Measurements from ENCODE around the gene WDR93.
A peak's percentile ranks its signal among the peaks of the same experiment; 100 is the strongest.

The WDR93 gene

DNA sequence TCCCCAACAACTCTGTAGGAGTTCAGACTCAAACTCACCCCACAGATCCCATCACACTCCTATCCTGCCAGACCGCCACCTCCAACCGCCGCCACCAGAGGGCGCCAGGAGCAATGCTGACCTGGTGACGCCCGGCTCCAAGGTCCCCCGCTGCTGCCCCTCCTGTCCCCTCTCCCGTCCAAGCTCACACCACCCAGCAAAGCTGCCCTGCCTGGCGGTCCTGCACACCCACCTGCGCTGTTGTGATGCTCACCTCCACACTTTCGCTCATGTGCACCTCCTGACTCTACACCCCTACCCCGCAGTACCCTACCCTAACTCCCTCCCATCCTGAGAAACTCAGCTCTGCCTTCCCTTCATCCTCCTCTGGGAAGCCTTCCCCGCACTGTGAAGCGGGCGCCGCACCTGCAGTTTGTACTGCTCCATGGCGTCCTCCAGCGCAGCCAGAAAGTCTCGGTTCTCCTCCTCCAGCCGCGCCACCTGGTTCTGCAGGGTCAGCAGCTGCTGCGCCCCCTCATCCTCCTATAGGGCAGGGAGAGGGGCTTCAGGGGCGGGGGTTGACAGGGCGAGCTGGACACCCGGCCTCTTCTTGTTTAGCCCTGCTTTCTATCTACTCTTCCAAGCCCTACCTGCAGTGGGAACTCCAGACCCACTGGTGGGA is 43.3 kb upstream of the WDR93 start:
- TF ChIP-seq, protein P1, sequence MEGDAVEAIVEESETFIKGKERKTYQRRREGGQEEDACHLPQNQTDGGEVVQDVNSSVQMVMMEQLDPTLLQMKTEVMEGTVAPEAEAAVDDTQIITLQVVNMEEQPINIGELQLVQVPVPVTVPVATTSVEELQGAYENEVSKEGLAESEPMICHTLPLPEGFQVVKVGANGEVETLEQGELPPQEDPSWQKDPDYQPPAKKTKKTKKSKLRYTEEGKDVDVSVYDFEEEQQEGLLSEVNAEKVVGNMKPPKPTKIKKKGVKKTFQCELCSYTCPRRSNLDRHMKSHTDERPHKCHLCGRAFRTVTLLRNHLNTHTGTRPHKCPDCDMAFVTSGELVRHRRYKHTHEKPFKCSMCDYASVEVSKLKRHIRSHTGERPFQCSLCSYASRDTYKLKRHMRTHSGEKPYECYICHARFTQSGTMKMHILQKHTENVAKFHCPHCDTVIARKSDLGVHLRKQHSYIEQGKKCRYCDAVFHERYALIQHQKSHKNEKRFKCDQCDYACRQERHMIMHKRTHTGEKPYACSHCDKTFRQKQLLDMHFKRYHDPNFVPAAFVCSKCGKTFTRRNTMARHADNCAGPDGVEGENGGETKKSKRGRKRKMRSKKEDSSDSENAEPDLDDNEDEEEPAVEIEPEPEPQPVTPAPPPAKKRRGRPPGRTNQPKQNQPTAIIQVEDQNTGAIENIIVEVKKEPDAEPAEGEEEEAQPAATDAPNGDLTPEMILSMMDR (IDR thresholded peaks at IDR 0.05): peak; percentile 68
- Histone ChIP-seq H3K36me3 (no peaks in the 10 kb centered on the region), H3K4me1 (ENCODE audit: control insufficient read depth in 1 of 2, insufficient read depth in 1 of 2, low read depth in 1 of 2, low read length in 1 of 2) (no peaks in the 10 kb centered on the region)

DNA sequence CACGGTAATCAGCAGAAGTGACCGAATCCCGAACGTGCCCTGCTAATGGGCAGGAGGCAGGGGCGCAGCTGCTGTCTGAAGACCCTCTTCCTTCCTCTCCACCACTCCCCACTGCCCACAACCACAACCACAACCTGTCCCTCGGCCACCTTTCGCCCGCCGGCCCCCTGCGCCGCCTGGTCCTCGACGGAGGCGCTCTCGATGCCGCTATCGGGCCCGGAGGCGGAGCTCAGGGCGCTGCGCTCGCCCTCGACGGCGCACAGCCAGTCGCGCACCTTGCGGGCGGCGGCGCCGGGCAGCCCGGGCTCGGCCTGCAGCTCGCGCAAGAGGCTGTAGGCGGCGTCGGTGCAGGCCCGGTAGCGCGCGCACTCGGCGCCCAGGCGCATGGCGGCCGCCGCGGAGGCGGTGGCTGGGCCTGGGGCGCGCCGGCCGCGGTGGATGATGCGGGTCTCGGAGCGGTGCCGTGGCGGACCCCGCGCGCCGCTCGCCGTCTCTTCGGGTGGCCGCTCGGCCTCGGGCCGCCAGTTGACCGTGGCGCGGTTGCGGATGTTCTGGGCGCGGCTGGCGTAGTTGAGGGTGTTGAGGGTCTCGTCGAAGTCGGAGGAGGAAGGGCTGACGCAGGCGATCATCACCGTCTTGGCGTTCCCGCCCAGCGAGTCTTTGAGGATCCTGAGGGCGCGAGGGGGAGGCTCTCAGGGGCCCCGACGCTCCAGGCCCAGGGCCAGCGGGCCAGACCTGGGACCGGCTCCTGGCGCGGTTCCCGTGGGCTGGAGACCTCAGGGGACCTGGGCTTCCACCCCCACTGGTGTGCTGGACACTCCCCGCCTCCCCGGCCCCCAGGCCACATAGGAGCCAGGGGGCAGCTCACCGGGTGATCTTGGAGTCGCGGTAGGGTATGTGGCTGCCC is 42.3 kb upstream of the WDR93 start:
- Histone ChIP-seq H3K27ac (no peak overlapping the region), H3K4me3 (ENCODE audit: low read depth in 1 of 2, low read length in 1 of 2) (no peak overlapping the region), H3K9me3 (no peaks in the 10 kb centered on the region), H3K27me3 (peaks cover 19% of the 10 kb centered on the region), H3K36me3 (no peaks in the 10 kb centered on the region), H3K4me1 (ENCODE audit: control insufficient read depth in 1 of 2, insufficient read depth in 1 of 2, low read depth in 1 of 2, low read length in 1 of 2) (no peaks in the 10 kb centered on the region)
- TF ChIP-seq, protein P1 (IDR thresholded peaks at IDR 0.05): no peak

More for the DNA sequence above, 43.3 kb upstream of the WDR93 start:
- Histone ChIP-seq H3K9me3 (no peaks in the 10 kb centered on the region), H3K4me3 (ENCODE audit: low read depth in 1 of 2, low read length in 1 of 2) (no peak overlapping the region), H3K27me3 (peaks cover 9% of the 10 kb centered on the region), H3K27ac (no peak overlapping the region)

DNA sequence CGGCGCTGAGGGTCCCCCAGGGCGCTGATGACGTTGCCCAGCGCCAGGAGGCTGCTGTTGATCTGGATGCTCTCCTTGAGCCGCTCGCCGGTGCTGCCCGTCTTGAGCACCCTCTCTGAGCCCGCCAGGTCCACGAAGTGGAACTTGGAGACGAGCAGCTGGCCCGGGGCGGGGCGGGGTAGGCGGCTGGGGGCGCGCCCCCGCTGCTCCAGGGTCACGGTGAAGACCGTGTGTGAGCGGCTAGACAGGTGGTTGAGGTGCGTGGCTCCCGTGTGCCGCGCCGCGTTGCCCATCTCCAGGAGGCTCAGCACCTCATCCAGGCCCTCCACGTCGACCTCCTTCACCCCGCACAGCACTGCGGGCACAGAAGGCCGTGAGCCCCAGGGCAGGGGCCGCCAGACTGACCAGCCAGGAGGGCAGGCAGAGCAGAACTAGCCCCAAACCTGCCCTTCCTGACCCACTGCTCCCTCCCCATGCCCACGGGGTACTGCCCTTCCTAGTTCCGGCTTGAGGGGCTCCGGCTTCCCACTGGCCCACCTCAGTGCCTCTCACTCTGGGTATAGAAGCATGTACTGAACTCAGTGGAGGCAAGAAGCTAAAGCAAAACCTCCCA is 41.5 kb upstream of the WDR93 start:
- Histone ChIP-seq H3K36me3 (no peaks in the 10 kb centered on the region), H3K27ac (no peak overlapping the region)
- TF ChIP-seq, protein P1 (IDR thresholded peaks at IDR 0.05): no peak

DNA sequence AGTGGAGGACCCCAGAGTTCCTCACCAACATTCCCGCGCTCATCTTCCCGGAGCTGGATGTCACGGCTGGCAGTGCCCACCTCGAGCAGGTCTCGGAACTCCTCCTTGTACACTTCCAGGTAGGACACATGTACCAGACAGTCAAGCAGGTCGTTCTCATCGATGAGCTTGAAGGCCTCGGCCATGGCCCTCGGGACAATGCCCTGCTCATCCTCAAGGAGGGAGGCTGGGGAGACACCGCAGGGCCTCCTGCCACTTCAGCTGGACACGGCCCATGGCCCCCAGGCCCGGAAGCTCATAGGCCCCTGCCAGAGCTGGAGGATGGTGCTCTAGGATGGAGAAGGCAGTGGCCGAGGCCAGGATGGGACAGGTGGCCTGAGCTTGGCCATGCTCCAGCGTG is 40.9 kb upstream of the WDR93 start:
- Histone ChIP-seq H3K27ac (no peak overlapping the region), H3K4me3 (ENCODE audit: low read depth in 1 of 2, low read length in 1 of 2) (no peak overlapping the region), H3K9me3 (no peaks in the 10 kb centered on the region), H3K27me3 (peaks cover 33% of the 10 kb centered on the region), H3K36me3 (no peaks in the 10 kb centered on the region), H3K4me1 (ENCODE audit: control insufficient read depth in 1 of 2, insufficient read depth in 1 of 2, low read depth in 1 of 2, low read length in 1 of 2) (peaks cover 0 to 3% of the 10 kb centered on the region in 2 experiments)
- TF ChIP-seq, protein P1 (IDR thresholded peaks at IDR 0.05): no peak

More for the DNA sequence above, 41.5 kb upstream of the WDR93 start:
- Histone ChIP-seq H3K4me1 (ENCODE audit: control insufficient read depth in 1 of 2, insufficient read depth in 1 of 2, low read depth in 1 of 2, low read length in 1 of 2) (no peaks in the 10 kb centered on the region), H3K9me3 (no peaks in the 10 kb centered on the region), H3K4me3 (ENCODE audit: low read depth in 1 of 2, low read length in 1 of 2) (no peak overlapping the region), H3K27me3 (peaks cover 27% of the 10 kb centered on the region)

DNA sequence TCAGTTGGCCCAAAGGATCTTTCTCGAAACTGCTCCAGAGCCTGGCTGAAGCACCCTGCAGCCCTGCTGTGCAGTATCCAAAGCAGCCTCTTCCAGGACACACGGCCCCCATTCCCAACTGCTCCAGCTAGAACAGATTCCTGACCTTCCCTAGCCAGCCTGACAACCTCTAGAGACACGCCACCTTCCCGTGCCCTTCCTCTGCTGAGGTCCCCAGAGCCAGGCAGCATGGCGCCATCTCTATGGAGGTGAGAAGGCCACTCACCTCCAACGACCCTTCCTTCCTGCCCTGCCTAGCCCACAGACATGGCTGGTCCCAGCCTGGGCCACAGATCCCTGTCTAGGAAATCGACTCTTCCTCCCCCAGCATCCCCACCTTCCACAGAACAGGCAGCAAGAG is 38.5 kb upstream of the WDR93 start:
- Histone ChIP-seq H3K36me3 (no peaks in the 10 kb centered on the region), H3K4me1 (ENCODE audit: control insufficient read depth in 1 of 2, insufficient read depth in 1 of 2, low read depth in 1 of 2, low read length in 1 of 2) (peaks cover 0 to 14% of the 10 kb centered on the region in 2 experiments), H3K27ac (no peak overlapping the region), H3K9me3 (no peaks in the 10 kb centered on the region), H3K4me3 (ENCODE audit: low read depth in 1 of 2, low read length in 1 of 2) (no peak overlapping the region), H3K27me3 (peaks cover 57% of the 10 kb centered on the region)
- TF ChIP-seq, protein P1 (IDR thresholded peaks at IDR 0.05): no peak

Data from neutrophil (primary cell).